GM12872 (cell line): ENCODE results near the gene HHEX.

ENCODE experiments used
- TF ChIP-seq, protein P1 (sequence below): IDR thresholded peaks from 3 replicates; pipeline ENCODE4 v1.5.1; 2011; ENCODE audit warnings: low read depth, mild to moderate bottlenecking, low read length, moderate library complexity; ENCODE audit not compliant: insufficient read depth

HHEX gene

DNA sequence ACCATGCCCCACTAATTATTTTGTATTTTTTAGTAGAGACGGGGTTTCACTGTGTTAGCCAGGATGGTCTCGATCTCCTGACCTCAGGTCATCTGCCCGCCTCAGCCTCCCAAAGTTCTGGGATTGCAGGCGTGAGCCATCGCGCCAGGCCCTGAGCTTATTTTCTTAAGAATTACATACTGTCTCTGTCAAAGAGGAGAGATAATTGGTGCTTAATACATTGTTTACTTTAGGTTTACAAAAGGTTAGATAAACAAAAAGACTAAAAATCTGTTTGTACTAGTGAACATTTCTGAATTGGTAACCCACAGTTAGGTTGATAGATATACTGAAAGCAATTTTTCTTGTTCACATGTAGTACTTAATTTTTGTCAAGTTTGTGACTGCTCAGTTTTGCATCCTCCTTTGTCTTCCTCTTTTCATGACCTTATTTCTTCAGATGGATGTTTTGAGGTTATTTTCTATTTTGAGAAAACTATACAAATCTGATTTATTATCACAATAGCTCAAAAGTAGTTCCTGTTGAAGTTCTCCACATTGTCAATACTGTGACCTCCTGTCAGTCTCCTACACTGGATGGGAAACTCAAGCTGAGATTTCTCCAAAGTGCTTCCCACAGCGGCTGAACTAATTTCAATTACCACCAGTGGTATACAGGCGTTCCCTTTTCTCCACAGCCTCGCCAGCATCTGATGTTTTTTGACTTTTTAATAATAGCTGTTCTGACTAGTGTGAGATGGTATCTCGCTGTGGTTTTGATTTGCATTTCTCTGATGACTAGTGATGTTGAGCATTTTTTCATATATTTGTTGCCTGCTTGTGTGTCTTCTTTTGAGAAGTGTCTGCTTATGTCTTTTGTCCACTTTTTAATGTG, 22.5 kb downstream of the HHEX start:
- TF ChIP-seq, protein P1, sequence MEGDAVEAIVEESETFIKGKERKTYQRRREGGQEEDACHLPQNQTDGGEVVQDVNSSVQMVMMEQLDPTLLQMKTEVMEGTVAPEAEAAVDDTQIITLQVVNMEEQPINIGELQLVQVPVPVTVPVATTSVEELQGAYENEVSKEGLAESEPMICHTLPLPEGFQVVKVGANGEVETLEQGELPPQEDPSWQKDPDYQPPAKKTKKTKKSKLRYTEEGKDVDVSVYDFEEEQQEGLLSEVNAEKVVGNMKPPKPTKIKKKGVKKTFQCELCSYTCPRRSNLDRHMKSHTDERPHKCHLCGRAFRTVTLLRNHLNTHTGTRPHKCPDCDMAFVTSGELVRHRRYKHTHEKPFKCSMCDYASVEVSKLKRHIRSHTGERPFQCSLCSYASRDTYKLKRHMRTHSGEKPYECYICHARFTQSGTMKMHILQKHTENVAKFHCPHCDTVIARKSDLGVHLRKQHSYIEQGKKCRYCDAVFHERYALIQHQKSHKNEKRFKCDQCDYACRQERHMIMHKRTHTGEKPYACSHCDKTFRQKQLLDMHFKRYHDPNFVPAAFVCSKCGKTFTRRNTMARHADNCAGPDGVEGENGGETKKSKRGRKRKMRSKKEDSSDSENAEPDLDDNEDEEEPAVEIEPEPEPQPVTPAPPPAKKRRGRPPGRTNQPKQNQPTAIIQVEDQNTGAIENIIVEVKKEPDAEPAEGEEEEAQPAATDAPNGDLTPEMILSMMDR: no peak

DNA sequence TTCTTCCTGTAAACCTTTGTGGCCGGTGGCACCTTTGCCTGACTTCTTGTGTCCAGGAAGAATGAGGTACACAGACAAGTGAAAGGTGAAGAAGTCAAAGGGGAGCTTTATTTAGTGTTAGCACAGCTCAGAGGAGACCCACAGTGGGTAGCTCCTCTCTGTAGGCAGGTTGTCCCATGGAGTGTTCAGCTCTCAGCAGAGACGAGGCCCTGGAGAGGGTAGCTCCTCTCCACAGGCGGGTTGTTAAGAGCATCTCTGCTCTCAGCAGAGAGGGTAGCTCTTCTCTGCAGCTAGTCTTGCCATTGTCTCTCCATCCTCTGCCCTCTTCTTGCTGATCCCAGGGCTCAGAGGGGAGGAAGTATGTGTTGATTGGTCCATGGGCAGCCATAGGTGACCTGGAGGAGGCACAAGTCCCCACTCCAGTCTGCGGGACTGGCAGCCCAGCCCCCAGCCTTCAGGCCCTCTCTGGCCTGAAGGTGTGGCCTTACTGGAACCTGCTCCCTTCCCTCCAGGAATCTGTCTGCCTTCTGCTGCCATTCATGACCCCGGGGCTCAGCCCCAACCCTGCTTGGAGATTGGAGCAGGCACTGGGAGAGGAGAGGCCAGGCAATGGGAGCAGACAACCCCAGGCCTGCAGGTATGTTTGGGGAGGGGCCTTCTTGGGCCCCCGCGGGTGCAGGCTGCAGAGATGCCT, 24.5 kb downstream of the HHEX start:
- TF ChIP-seq, protein P1: no peak

DNA sequence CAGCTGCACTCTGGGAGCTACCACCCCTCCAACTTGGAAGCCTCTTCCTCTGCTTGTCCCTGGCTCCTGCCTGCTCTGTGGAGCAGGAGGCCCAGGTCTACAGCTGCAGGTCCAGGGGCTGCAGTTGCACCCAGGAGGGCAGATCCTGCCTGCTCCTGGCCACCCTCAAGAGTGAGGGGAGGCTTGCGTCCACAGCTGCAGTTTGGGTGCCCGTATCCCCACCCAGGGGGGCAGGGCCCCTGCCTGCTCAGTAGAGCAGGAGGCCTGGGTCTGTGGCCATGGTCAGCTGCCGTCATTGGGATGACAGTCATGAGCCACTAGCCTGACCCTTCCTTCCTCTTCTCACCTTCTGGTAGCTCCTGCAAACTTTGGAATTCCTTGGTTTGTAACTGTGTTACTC, 25.1 kb downstream of the HHEX start:
- TF ChIP-seq, protein P1: no peak

DNA sequence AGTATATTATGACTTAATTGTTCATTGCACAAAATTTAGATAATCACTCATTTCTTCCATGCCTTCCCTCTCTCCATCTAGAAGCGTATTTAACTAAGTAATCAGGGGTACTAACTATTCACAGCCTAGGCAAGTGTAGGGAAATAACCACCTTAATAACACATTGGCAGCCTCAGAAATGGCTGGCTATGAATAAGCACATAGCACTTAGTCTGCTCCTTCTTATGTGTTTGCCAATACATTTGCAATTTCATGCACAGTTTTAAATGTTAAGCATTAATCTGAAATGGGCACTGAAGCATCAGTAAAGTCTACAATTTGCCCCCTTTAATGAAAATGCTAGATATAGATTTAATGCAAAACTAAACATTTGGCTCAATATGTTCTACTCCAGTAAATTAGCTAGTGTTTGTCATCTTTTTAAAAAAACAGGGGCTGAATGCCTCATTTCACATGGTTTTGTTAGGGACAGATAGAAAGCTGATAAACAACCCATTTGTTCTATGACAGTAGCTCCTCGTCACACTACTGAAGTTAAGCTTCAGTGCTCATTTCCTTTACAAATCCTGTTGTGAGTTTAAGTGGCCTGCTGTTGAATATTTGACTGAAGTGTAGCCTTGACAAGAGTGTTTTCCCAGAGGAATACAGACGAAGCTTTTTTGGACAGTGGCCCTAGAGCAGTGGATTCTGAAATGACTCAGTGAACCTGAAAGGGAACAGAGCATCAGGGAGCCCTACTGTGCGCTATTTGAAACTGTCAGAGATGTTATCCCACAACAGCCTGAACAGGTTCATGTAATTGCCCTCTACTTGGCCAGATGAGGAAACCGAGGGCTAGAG, 30.5 kb downstream of the HHEX start:
- TF ChIP-seq, protein P1: no peak

DNA sequence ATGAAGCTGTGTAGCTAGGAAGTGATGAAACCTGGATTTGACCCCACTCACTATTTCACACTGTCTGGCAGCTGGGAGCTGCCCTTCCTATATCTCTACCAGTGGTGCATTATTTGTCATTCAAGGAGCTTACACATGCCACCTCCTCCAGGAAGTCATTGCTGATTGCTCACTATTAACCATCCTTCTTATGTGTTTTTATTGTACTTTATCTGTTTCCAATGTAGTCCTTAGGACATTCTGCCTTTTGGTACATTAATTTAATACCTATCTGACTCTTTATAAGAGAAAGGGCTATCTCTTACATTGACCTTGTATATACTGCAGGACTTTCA, 31.0 kb downstream of the HHEX start:
- TF ChIP-seq, protein P1: no peak

DNA sequence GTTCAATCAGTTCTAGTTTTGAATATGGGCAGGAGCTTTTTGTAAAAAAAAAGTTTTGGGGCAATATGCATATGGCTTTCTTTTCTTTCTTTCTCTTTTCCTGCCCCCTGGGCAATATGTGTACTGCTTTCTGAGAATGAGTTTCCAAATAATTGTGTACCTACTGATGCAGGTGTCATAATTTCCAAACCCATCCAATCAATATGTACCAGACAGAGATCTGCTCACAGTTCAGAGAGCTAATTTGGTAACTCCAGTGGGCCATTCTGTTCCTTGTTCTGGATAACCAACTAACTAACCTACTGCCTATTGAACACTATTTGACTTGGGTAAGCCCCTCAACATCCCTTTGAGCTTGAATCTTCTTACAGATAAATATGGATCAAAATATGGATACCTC, 32.6 kb downstream of the HHEX start:
- TF ChIP-seq, protein P1: no peak

DNA sequence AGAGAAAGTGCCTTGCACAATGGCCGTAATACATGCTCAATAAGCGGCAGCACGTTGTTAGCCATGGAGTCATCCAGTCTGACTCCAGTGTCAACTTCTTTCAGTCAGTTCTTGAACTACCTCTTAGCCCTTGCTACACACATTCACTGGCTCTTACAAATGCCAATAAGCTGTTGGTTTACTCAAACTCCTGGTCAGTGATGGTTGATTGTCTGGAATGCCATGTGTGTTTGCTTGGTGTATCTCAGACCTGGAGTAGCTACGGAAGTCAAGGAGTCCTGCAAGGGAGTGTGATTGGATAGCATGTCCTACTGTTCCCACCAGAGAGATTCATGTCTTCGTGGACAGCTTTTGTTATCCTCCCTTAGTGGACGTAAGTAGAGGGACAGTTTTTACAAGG, 37.4 kb downstream of the HHEX start:
- TF ChIP-seq, protein P1: no peak
